Suprapubic skin (tissue), 3 donors: ENCODE measurements around the gene TMEM63A.

Source experiments
- CTCF ChIP-seq, 2 donors: fragments of 200-600 bp in 1 of 2; fragments of 450-650 bp in 1 of 2; sonication (generic) in 1 of 2; IDR thresholded peaks; one replicate each; pipeline ENCODE4 v1.5.1; 2016 to 2019; ENCODE audit warnings: antibody characterized with exemption in 2 of 2, mild to moderate bottlenecking in 1 of 2, moderate library complexity in 1 of 2
- POLR2A ChIP-seq, 2 donors: fragments of 450-650 bp; IDR thresholded peaks; one replicate each; pipeline ENCODE4 v1.6.1; 2017; ENCODE audit warnings: antibody characterized with exemption in 2 of 2, mild to moderate bottlenecking in 2 of 2, moderate library complexity in 2 of 2

DNA sequence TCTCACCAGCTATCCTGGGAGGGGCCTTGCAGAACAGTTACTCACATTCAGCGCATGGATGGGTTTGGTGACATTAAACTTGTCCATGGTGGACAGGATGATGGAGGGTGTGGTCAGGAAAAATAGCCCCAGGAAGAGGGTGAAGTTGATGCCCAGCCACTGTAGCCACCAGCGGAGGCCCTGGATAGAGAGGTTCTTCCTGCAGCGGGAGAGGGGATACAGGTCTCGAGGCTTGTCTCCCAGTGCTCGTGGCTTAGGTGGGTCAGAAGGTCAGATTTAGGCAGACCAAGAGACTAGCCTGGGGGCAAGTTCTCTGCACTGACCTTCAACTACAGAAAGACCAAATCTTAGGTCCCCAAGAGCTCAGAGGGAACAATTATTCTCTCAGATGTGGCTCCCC, 23.0 kb downstream of the TMEM63A start:
- no peak for TF ChIP-seq CTCF (IDR thresholded peaks at IDR 0.05)
- TF ChIP-seq POLR2A (IDR thresholded peaks at IDR 0.05) = no peak
